Common myeloid progenitor, CD34-positive (primary cell): ENCODE results near the gene RPL18A.

ENCODE experiments used
- CTCF ChIA-PET: fragments of 350-600 bp; sonication (Branson Sonifier 250); formaldehyde crosslinking; loops from one replicate; lab custom pipeline; 2021; ENCODE audit warnings: antibody characterized with exemption; lab: Charles Lee
- POLR2A ChIA-PET: fragments of 350-600 bp; sonication (Branson Sonifier 250); formaldehyde crosslinking; loops from one replicate; lab custom pipeline; 2021; ENCODE audit warnings: antibody characterized with exemption; lab: Charles Lee
- DNase-seq, 3 donors: peaks; one replicate each; pipeline versions ENCODE4 v3.0.0 to v3.0.0-alpha.2; 2013
- H3K27ac ChIP-seq, 2 experiments: 1 replicate in 1 of 2; 2 replicates in 1 of 2; pipeline ENCODE4 v1.7.0; 2013; ENCODE audit warnings: inconsistent platforms in 2 of 2, low read length in 2 of 2, mild to moderate bottlenecking in 2 of 2, low read depth in 1 of 2, moderate library complexity in 1 of 2; ENCODE audit not compliant: severe bottlenecking in 2 of 2, insufficient read depth in 1 of 2, poor library complexity in 1 of 2
- H3K27me3 ChIP-seq, 5 experiments: replicated peaks in 2 of 5; 1 replicate in 3 of 5; 2 replicates in 2 of 5; pipeline versions ENCODE4 v1.6.1 to v1.7.0; 2013; ENCODE audit warnings: low read length in 4 of 5, mild to moderate bottlenecking in 2 of 5, moderate library complexity in 2 of 5, inconsistent platforms in 1 of 5; ENCODE audit not compliant: insufficient read depth in 5 of 5, control insufficient read depth in 4 of 5
- H3K36me3 ChIP-seq, 4 experiments: 1 replicate in 2 of 4; 2 replicates in 2 of 4; pipeline versions ENCODE4 v1.6.1 to v1.7.0; 2013; ENCODE audit warnings: low read length in 3 of 4, control low read depth in 1 of 4, mild to moderate bottlenecking in 1 of 4; ENCODE audit not compliant: control insufficient read depth in 4 of 4, insufficient read depth in 4 of 4
- H3K4me1 ChIP-seq, 4 experiments: 1 replicate in 3 of 4; 2 replicates in 1 of 4; pipeline versions ENCODE4 v1.6.1 to v1.7.1; 2013; ENCODE audit warnings: low read length in 3 of 4, mild to moderate bottlenecking in 3 of 4, control low read depth in 1 of 4, inconsistent platforms in 1 of 4, moderate library complexity in 1 of 4; ENCODE audit not compliant: control insufficient read depth in 4 of 4, insufficient read depth in 4 of 4; ENCODE audit errors: control extremely low read depth in 1 of 4
- H3K4me3 ChIP-seq, 7 experiments: 1 replicate in 4 of 7; 2 replicates in 3 of 7; pipeline versions ENCODE4 v1.5.1 to v1.7.0; 2013; ENCODE audit warnings: mild to moderate bottlenecking in 7 of 7, low read length in 6 of 7, moderate library complexity in 6 of 7, inconsistent platforms in 2 of 7, low read depth in 2 of 7, control low read depth in 1 of 7; ENCODE audit not compliant: insufficient read depth in 4 of 7, control insufficient read depth in 1 of 7; ENCODE audit errors: extremely low read depth in 1 of 7
- H3K9me3 ChIP-seq, 5 experiments: 1 replicate in 4 of 5; 2 replicates in 1 of 5; pipeline versions ENCODE4 v1.6.1 to v1.7.1; 2013; ENCODE audit warnings: low read length in 4 of 5, mild to moderate bottlenecking in 2 of 5, inconsistent platforms in 1 of 5, low read depth in 1 of 5, moderate library complexity in 1 of 5; ENCODE audit not compliant: control insufficient read depth in 4 of 5, insufficient read depth in 2 of 5; ENCODE audit errors: control extremely low read depth in 1 of 5
- WGBS: methylation state at CpG from one replicate; pipeline ENCODE4 v1.1.5; 2013; ENCODE audit not compliant: insufficient coverage; 5-methylcytosine and 5-hydroxymethylcytosine counted together

RPL18A gene

GRCh38 chr19:17824339-17824738 lies 35.4 kb upstream of the RPL18A start:
- Histone ChIP-seq H3K36me3 (peaks cover 4 to 32% (median 21%) of the 10 kb centered on the region in 4 experiments), H3K27ac (no peak overlapping the region), H3K4me3 (no peak overlapping the region), H3K27me3 (no peaks in the 10 kb centered on the region), H3K9me3 (no peaks in the 10 kb centered on the region), H3K4me1 (peaks cover 0 to 4% (median 1%) of the 10 kb centered on the region in 4 experiments)
- 93% methylated on average over 3 of the region's 8 CpGs for WGBS
- ChIA-PET CTCF (interaction anchor here (1.0 to 1.6 kb wide), 3 partner anchors 21 to 166 kb away, joined by 3 to 5 read pairs (median 4); partner anchors contain the start of gene RPL18A), POLR2A (no interaction called here)
- no peak for DNase-seq

- Histone ChIP-seq H3K27ac (no peak overlapping the region), H3K4me1 (peaks cover 0 to 4% (median 1%) of the 10 kb centered on the region in 4 experiments), H3K9me3 (peaks cover 0 to 4% (median 0%) of the 10 kb centered on the region in 5 experiments), H3K36me3 (peaks cover 12 to 50% (median 33%) of the 10 kb centered on the region in 4 experiments), H3K4me3 (no peak overlapping the region), H3K27me3 (no peaks in the 10 kb centered on the region)
- 94% methylated on average over 12 of the region's 13 CpGs for WGBS
- CTCF ChIA-PET: interaction anchor here (1.2 kb wide), 1 partner anchor 24 kb away, joined by 3 read pairs; no protein-coding TSS in a partner anchor
- no peak for DNase-seq
- POLR2A ChIA-PET: interaction anchor here (0.9 kb wide), 1 partner anchor 21 kb away, joined by 4 read pairs; the partner anchor contains the start of gene JAK3
Observed at GRCh38 chr19:17826508-17827056, 33.1 kb upstream of the RPL18A start.

- POLR2A ChIA-PET: interaction anchor here (0.5 kb wide), 1 partner anchor 149 kb away, joined by 3 read pairs; no protein-coding TSS in a partner anchor
- H3K27me3 ChIP-seq: no peaks in the 10 kb centered on the region
- no peak overlapping the region for H3K27ac ChIP-seq
- CTCF ChIA-PET: interaction anchor here (0.6 to 1.1 kb wide), 6 partner anchors 10 to 89 kb away, joined by 3 to 4 read pairs (median 3); partner anchors contain the start of gene JAK3
- H3K4me3 ChIP-seq: no peak overlapping the region
- peaks cover 0 to 4% (median 1%) of the 10 kb centered on the region in 4 experiments for H3K4me1 ChIP-seq
- H3K9me3 ChIP-seq: peaks cover 0 to 4% (median 0%) of the 10 kb centered on the region in 5 experiments
- WGBS: 95% methylated on average over 27 of the region's 29 CpGs
- peaks cover 19 to 73% (median 53%) of the 10 kb centered on the region in 4 experiments for H3K36me3 ChIP-seq
- no peak for DNase-seq
Observed at GRCh38 chr19:17829855-17830566, 29.7 kb upstream of the RPL18A start.

GRCh38 chr19:17830567-17831418 lies 28.9 kb upstream of the RPL18A start:
- H3K36me3 ChIP-seq: peaks cover 24 to 77% (median 56%) of the 10 kb centered on the region in 4 experiments
- H3K27me3 ChIP-seq: no peaks in the 10 kb centered on the region
- H3K4me3 ChIP-seq: no peak overlapping the region
- peaks cover 0 to 4% (median 1%) of the 10 kb centered on the region in 4 experiments for H3K4me1 ChIP-seq
- peak; percentile 73 to 81 (median 74) for DNase-seq
- peaks cover 0 to 4% (median 0%) of the 10 kb centered on the region in 5 experiments for H3K9me3 ChIP-seq
- WGBS: 95% methylated on average over 31 of the region's 50 CpGs
- ChIA-PET CTCF (interaction anchor here (1.0 to 1.1 kb wide), 3 partner anchors 11 to 25 kb away, joined by 3 read pairs; partner anchors contain the start of gene JAK3), POLR2A (interaction anchor here (0.5 to 1.0 kb wide), 2 partner anchors 17 to 149 kb away, joined by 3 to 4 read pairs; partner anchors contain the start of gene JAK3)
- H3K27ac ChIP-seq: no peak overlapping the region

- Histone ChIP-seq H3K27ac (no peak overlapping the region), H3K4me1 (peaks cover 0 to 4% (median 1%) of the 10 kb centered on the region in 4 experiments), H3K9me3 (peaks cover 0 to 4% (median 0%) of the 10 kb centered on the region in 5 experiments), H3K36me3 (peaks cover 25 to 81% (median 59%) of the 10 kb centered on the region in 4 experiments), H3K27me3 (no peaks in the 10 kb centered on the region), H3K4me3 (no peak overlapping the region)
- CTCF ChIA-PET: interaction anchor here (1.1 to 1.4 kb wide), 3 partner anchors 12 to 17 kb away, joined by 3 to 6 read pairs (median 5); partner anchors contain the start of gene JAK3
- no peak for DNase-seq
- POLR2A ChIA-PET: interaction anchor here (1.0 kb wide), 1 partner anchor 17 kb away, joined by 4 read pairs; the partner anchor contains the start of gene JAK3
- 95% methylated on average over 18 of the region's 25 CpGs for WGBS
Observed at GRCh38 chr19:17831419-17831888, 28.3 kb upstream of the RPL18A start.
